Measurements from ENCODE around the gene ATP10D.
"Not testable (repeated sequence)": the region's sequence is repeated elsewhere in the genome, so short reads cannot be mapped to it uniquely, and the experiment has no call there.

The ATP10D gene

GRCh38 chr4:47485047-47485692 is at the start of gene ATP10D:
ATP10D (plus strand) TSS chr4:47485275; CDS start chr4:47512541, 27,266 bp downstream.
- peak; percentile 52 for DNase-seq

- no peak for DNase-seq
These were observed 42.1 kb upstream of the ATP10D start for GRCh38 chr4:47442980-47443379.

DNA sequence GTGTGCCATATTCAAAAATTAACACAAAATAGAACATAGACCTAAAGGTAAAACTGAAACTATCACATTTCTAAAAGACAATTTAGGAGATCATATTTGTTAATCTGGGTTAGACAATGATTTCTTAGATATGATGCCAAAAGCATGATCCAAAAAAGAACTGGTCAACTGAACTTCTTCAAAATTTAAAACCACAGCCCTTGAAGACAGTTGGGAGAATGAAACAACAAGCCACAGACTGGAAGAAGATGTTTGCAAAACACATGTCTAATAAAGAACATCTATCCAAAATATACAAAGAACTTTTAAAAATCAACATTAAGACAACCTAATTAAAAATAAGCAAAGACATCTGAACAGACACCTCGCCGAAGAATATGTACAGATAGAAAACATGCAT is 41.0 kb upstream of the ATP10D start:
- no peak for DNase-seq

- no peak for DNase-seq
These were observed 33.4 kb upstream of the ATP10D start for GRCh38 chr4:47451657-47452056.

DNA sequence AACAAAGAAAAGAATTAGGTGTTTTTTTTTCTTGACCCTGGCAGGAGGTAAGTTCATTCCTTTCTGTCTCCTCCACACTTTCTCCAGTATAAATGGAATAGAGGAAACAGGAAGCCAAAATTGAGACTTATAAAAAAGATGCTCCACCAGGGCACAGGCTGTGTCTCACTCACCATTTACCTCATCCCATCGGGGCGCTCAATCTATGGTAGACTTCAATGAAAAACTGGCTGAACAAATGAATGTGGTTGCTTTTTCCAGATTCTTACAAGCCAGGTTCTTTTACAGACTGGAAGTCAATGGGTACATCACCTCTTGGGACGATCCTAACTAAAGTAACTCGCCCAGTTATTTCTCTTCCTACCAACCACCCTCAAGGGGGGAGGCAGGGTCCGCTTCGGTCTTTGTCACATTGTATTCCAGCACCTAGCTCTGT is 22.3 kb upstream of the ATP10D start:
- DNase-seq = no peak

GRCh38 chr4:47463235-47463956 is 21.7 kb upstream of the ATP10D start, which contains the start of gene COMMD8:
COMMD8 (minus strand) TSS chr4:47463702; CDS start chr4:47463651, 51 bp downstream.
- peak; percentile 93 for DNase-seq

- DNase-seq = no peak
These were observed 20.1 kb upstream of the ATP10D start for GRCh38 chr4:47465004-47465403.

DNA sequence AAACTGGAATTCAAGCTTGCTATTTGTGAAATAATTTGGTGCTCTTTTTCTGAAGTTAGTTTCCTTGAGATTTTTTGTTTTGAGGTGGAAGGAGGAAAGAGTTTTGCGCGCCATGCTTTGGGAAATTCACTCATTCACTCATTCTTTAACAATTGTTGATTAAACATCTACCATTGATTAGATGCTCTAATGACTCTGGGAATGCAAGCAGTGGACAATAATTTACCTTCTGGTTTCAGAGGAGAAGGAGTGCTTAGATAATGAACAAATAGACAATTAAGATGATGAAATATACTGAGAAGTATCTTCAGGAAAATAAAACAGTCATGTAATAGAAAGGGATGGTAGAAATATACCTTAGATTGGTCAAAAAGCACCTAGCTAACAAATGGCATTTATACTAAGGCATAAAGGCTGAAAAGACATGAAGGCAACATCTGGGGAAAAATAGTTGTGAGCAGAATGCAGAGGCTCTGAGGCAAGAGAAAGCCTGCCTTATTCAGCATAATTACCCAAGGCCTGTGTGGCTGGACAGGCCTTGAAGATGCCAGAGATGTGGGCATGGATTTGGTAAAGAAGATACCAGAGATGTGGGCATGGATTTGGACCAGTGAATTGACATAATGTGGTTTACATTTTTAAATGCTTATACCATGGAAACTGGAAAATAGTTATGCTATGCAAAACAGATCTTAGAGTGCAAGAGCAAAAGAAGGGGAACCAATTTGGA is 18.9 kb upstream of the ATP10D start:
- DNase-seq = no peak

GRCh38 chr4:47468706-47469365 is 16.2 kb upstream of the ATP10D start:
- no peak for DNase-seq

GRCh38 chr4:47469951-47470350 is 15.1 kb upstream of the ATP10D start:
- DNase-seq = no peak

DNA sequence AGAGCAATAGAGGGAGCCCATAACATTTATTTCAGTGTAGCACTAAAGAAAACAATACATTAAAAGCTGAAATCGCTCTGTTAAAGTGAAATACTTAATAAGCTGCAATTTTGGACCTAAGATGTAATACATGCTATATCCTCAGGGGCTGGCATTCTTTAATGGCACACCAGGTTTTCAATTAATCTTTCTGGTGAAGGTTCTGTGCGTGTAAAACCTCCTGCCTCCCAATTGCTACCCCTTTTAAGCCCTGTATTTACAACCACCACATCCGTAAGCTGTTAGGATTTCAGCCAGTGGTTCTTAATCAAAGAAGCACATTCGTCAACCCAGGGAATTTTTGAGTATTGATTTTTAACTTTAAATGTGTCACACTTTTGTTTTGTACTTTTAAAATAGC is 14.0 kb upstream of the ATP10D start:
- no peak for DNase-seq

DNA sequence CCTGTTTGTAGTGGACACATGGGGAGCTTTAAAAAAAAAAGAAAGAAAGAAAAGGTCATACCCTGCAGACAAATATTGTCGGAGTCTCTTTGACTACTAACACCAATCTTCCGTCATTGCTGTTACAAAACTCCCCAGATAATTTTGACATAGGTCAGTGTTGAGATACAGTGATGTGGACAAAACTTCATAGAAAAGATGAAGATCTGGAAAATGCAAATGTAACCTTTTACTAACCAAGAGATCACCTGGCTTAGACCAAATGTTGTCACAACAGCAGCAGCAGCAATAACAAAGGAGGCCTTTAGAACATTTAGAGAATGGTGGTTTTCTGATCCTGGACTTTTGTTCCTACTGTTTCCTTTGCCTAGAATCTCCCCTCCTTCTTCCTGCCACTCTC is 13.5 kb upstream of the ATP10D start:
- DNase-seq = no peak

DNA sequence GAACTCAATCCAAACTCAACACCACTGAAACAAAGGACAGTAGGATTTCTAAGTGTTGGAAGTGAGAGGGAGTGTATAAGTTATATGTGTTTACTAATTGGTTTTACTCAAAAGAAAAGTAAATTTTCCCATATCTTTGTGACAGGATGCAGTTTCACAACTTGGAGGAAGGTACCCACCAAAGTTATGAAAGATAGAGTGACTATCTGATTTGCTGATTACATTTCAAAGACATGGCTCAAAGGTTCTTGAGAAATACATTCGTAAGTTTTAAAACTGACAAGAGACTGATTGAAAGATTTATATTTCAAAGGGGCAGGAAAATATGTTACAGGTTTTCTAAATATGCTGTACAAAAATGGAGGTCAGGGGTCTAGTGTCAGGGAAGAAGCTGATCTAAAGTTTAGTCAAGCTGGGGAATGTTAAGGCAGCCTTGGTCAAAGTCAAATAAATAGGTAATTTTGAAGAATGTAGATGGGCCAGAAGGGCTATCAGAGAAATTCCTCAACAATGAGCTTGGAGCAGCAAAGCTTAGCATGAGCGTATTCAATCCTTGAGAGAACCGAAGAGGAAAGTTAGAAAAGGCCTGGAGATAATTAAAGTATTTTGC is 11.8 kb upstream of the ATP10D start:
- no peak for DNase-seq

- DNase-seq = no peak
These were observed 10.3 kb upstream of the ATP10D start for GRCh38 chr4:47474799-47475198.

DNA sequence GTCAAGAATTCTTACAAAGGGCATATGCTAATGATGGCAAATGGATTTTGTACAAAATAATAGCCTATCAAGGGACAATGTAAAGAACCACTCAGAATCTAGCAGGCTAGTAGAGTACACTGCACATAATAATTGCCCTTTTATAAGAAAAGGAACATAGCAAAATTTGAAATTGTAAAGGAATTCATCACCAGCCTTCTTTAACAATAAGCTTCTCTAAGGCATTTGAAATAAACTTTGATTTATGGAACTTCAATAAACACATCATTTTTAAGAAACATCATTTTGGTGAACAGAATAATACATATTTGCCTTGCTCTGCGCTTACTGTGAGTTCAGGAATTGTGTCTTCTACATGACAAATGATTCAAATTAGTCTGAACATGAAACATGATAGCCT is 9.7 kb upstream of the ATP10D start:
- no peak for DNase-seq

DNA sequence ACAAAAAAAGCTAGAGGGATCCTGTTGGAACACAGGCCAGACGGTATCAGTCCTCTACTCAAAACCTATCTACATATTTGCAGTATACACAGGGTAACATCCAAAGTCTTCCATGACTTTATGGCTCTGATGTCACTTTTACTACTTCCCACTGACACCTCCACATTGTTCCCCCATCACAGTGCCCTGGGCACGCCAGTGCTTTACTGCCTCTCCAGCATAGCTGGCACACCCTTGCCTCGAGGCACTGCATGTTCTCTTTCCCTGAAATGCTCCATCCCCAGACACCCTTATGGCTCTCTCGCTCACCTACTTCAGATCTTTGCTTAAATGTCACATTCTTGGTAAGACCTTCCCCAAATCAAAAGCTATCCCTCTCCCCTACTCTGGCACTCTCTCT is 6.3 kb upstream of the ATP10D start:
- DNase-seq = no peak

GRCh38 chr4:47482326-47482725 is 2.7 kb upstream of the ATP10D start:
- DNase-seq = no peak

DNA sequence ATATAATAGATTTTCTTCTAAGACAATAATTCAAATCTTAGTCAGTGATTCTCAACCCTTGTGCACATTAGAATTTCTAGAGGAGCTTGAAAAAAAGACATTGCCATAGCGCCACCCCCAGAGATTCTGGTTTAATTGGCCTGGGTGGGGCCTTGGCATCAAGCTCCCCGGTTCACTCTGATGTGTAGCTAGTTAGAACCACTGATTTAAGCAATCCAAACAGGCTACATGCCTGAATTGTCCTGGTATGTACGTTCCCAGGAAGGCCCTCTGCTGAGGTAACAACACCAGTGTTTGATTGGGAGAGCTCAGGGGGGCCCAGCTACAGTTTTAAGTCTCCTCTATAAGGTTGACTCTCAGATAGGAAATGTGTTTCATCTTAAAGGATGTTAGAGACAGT is 1.3 kb upstream of the ATP10D start:
- DNase-seq = no peak

- DNase-seq = no peak
These were observed 907 bp upstream of the ATP10D start for GRCh38 chr4:47484168-47484567.

DNA sequence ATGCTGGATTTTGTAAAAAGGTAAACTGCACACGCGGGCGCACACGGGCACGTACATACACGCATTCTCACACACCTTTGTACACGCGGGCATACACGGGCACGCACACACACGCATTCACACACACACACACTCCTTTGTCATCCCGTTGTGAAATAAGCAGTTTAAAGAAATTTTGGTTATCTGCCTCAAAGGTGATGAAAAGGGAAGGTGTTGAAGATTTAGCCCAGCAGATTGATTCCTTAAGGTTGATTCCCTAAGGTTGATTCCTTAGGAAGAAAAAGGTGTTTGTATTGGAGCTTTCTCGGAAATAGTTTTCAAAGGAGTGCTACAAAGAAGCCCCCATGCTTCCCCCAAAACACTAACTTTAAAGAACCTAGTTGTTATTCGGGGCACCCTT is 693 bp downstream of the ATP10D start:
- DNase-seq = no peak

GRCh38 chr4:47486231-47486673 is 1.2 kb downstream of the ATP10D start:
- no peak for DNase-seq

GRCh38 chr4:47486727-47487126 is 1.7 kb downstream of the ATP10D start:
- DNase-seq = not testable (repeated sequence)

DNA sequence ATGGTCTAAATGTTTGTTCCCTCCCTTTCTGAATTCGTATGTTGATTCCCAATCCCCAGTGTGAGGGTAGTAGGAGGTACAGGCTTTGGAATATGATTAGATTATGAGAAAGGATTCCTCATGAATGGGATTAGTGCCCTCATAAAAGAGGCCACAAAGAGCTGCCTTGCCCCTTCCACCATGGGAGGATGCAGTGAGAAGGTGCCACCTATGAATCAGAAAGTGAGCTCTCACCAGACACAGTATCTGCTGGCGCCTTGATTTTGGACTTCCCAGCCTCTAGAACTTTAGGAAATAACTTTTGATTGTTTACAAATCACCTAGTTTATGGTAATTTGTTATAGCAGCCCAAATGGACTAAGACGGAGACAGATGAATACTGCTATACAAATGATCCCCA is 3.6 kb downstream of the ATP10D start:
- no peak for DNase-seq
